ENCODE measurements around the gene OR2S2. TPM values are rescaled to one million over a fixed set of nuclear protein-coding genes. Genes with fewer than 3 reads are reported as not detected.

OR2S2 gene
- total RNA-seq, 1 donor from 2014 or later = not detected

- H3K9me3 Mint-ChIP-seq (ENCODE audit: unreplicated experiment) = peaks cover 5% of the 10 kb centered on the region
- H3K36me3 Mint-ChIP-seq (ENCODE audit: unreplicated experiment) = no peaks in the 10 kb centered on the region
- H3K27me3 Mint-ChIP-seq (ENCODE audit: unreplicated experiment) = peaks cover 8% of the 10 kb centered on the region
- peak within 1 kb of the TSS; percentile 59 for H3K27ac Mint-ChIP-seq (ENCODE audit: unreplicated experiment)
- TF ChIP-seq CTCF (IDR thresholded peaks at IDR 0.05; ENCODE audit: partially characterized antibody, unreplicated experiment) = no peak
- peaks cover 32% of the 10 kb centered on the region for H3K4me1 Mint-ChIP-seq (ENCODE audit: low read depth, unreplicated experiment)
- peak within 1 kb of the TSS; percentile 42 for H3K4me3 Mint-ChIP-seq (ENCODE audit: unreplicated experiment)
- no peak for DNase-seq
Observed at GRCh38 chr9:35909274-35909673, 48.7 kb downstream of the OR2S2 start, which contains the start of gene SPAAR. SPAAR (plus strand) TSS chr9:35909490; CDS start chr9:35910464, 974 bp downstream.

- peaks cover 36% of the 10 kb centered on the region for H3K4me1 Mint-ChIP-seq (ENCODE audit: low read depth, unreplicated experiment)
- peak overlapping the region; percentile 59 for H3K27ac Mint-ChIP-seq (ENCODE audit: unreplicated experiment)
- H3K4me3 Mint-ChIP-seq (ENCODE audit: unreplicated experiment) = peak overlapping the region; percentile 42
- H3K9me3 Mint-ChIP-seq (ENCODE audit: unreplicated experiment) = peaks cover 5% of the 10 kb centered on the region
- peaks cover 8% of the 10 kb centered on the region for H3K27me3 Mint-ChIP-seq (ENCODE audit: unreplicated experiment)
- no peak for TF ChIP-seq CTCF (IDR thresholded peaks at IDR 0.05; ENCODE audit: partially characterized antibody, unreplicated experiment)
- no peaks in the 10 kb centered on the region for H3K36me3 Mint-ChIP-seq (ENCODE audit: unreplicated experiment)
- no peak for DNase-seq
Observed at GRCh38 chr9:35908504-35909125, 49.3 kb downstream of the OR2S2 start.

GRCh38 chr9:35907711-35908503, 50.0 kb downstream of the OR2S2 start:
- peaks cover 36% of the 10 kb centered on the region for H3K4me1 Mint-ChIP-seq (ENCODE audit: low read depth, unreplicated experiment)
- peaks cover 8% of the 10 kb centered on the region for H3K27me3 Mint-ChIP-seq (ENCODE audit: unreplicated experiment)
- peak overlapping the region; percentile 46 for H3K4me3 Mint-ChIP-seq (ENCODE audit: unreplicated experiment)
- peak overlapping the region; percentile 88 for H3K27ac Mint-ChIP-seq (ENCODE audit: unreplicated experiment)
- peaks cover 5% of the 10 kb centered on the region for H3K9me3 Mint-ChIP-seq (ENCODE audit: unreplicated experiment)
- TF ChIP-seq CTCF (IDR thresholded peaks at IDR 0.05; ENCODE audit: partially characterized antibody, unreplicated experiment) = no peak
- DNase-seq = no peak
- H3K36me3 Mint-ChIP-seq (ENCODE audit: unreplicated experiment) = no peaks in the 10 kb centered on the region

Other genes with a start within 250 kb of the OR2S2 start
- 56.2 TPM for gene TLN1, start 226.0 kb downstream of the OR2S2 start, total RNA-seq (ENCODE audit: unreplicated experiment)
- gene CREB3, start 225.5 kb downstream of the OR2S2 start, total RNA-seq (ENCODE audit: unreplicated experiment) = 32.0 TPM
- 287 TPM for gene GBA2, start 208.9 kb downstream of the OR2S2 start, total RNA-seq (ENCODE audit: unreplicated experiment)
- gene RGP1, start 208.9 kb downstream of the OR2S2 start, total RNA-seq (ENCODE audit: unreplicated experiment) = 44.0 TPM
- not detected for gene MSMP, start 203.9 kb downstream of the OR2S2 start, total RNA-seq (ENCODE audit: unreplicated experiment)
- 357 TPM for gene NPR2, start 166.6 kb downstream of the OR2S2 start, total RNA-seq (ENCODE audit: unreplicated experiment)
- gene SPAG8, start 145.9 kb downstream of the OR2S2 start, total RNA-seq (ENCODE audit: unreplicated experiment) = not detected
- 48.1 TPM for gene HINT2, start 143.1 kb downstream of the OR2S2 start, total RNA-seq (ENCODE audit: unreplicated experiment)
- not detected for gene FAM221B, start 129.4 kb downstream of the OR2S2 start, total RNA-seq (ENCODE audit: unreplicated experiment)
- 44.4 TPM for gene TMEM8B, start 128.9 kb downstream of the OR2S2 start, total RNA-seq (ENCODE audit: unreplicated experiment)
- not detected for gene OR13J1, start 87.8 kb downstream of the OR2S2 start, total RNA-seq (ENCODE audit: unreplicated experiment)
- not detected for gene HRCT1, start 52.0 kb downstream of the OR2S2 start, total RNA-seq (ENCODE audit: unreplicated experiment)
- gene SPAAR, start 48.7 kb downstream of the OR2S2 start, total RNA-seq (ENCODE audit: unreplicated experiment) = not detected
- 11.1 TPM for gene RECK, start 78.8 kb upstream of the OR2S2 start, total RNA-seq (ENCODE audit: unreplicated experiment)
- 84.4 TPM for gene GLIPR2, start 178.6 kb upstream of the OR2S2 start, total RNA-seq (ENCODE audit: unreplicated experiment)
- gene CCIN, start 211.2 kb upstream of the OR2S2 start, total RNA-seq (ENCODE audit: unreplicated experiment) = 0.22 TPM
- gene CLTA, start 232.8 kb upstream of the OR2S2 start, total RNA-seq (ENCODE audit: unreplicated experiment) = 164 TPM